Liver (tissue), 3 donors: ENCODE data around the gene HIVEP3.

Source experiments
- CTCF ChIP-seq: fragments of 150-350 bp; IDR thresholded peaks from 2 replicates; pipeline ENCODE4 v1.5.1; 2017; ENCODE audit warnings: improper control_type of control experiment, low read depth, low read length; ENCODE audit not compliant: missing input control
- FOXA1 ChIP-seq: IDR thresholded peaks from 2 replicates; pipeline ENCODE4 v1.6.1; 2016; ENCODE audit warnings: antibody characterized with exemption
- HNF4A ChIP-seq, 2 donors: conservative IDR thresholded peaks; 2 replicates each; pipeline ENCODE4 v1.6.1; 2016; ENCODE audit warnings: antibody characterized with exemption in 2 of 2, mild to moderate bottlenecking in 2 of 2
- MAX ChIP-seq: IDR thresholded peaks from 2 replicates; pipeline ENCODE4 v1.6.1; 2016; ENCODE audit warnings: antibody characterized with exemption
- RAD21 ChIP-seq, 2 donors: IDR thresholded peaks; 2 replicates each; pipeline ENCODE4 v1.6.1; 2016; ENCODE audit warnings: antibody characterized with exemption in 2 of 2, mild to moderate bottlenecking in 2 of 2
- TF ChIP-seq, protein P1 (sequence below): IDR thresholded peaks from 2 replicates; pipeline ENCODE4 v1.6.1; 2016; ENCODE audit warnings: antibody characterized with exemption
- TF ChIP-seq, protein P2 (sequence below): IDR thresholded peaks from 2 replicates; pipeline ENCODE4 v1.6.1; 2016; ENCODE audit warnings: antibody characterized with exemption
- donor health status: healthy.
- donor health status: healthy.

GRCh38 chr1:41687007-41687406 is 231.7 kb downstream of the HIVEP3 start:
- no peak for TF ChIP-seq RAD21 (IDR thresholded peaks at IDR 0.05)
- TF ChIP-seq, protein P1, sequence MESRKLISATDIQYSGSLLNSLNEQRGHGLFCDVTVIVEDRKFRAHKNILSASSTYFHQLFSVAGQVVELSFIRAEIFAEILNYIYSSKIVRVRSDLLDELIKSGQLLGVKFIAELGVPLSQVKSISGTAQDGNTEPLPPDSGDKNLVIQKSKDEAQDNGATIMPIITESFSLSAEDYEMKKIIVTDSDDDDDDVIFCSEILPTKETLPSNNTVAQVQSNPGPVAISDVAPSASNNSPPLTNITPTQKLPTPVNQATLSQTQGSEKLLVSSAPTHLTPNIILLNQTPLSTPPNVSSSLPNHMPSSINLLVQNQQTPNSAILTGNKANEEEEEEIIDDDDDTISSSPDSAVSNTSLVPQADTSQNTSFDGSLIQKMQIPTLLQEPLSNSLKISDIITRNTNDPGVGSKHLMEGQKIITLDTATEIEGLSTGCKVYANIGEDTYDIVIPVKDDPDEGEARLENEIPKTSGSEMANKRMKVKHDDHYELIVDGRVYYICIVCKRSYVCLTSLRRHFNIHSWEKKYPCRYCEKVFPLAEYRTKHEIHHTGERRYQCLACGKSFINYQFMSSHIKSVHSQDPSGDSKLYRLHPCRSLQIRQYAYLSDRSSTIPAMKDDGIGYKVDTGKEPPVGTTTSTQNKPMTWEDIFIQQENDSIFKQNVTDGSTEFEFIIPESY: no peak
- TF ChIP-seq, protein P2, sequence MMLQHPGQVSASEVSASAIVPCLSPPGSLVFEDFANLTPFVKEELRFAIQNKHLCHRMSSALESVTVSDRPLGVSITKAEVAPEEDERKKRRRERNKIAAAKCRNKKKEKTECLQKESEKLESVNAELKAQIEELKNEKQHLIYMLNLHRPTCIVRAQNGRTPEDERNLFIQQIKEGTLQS: no peak
- TF ChIP-seq CTCF: no peak
- no peak for TF ChIP-seq FOXA1
- no peak for TF ChIP-seq MAX
- no peak for TF ChIP-seq HNF4A (conservative IDR thresholded peaks at IDR 0.05)
